Naive B cell (primary cell): ENCODE data around the gene GPBP1. TPM values are rescaled to one million over a fixed set of nuclear protein-coding genes. Genes with fewer than 3 reads are reported as not detected.

Experiments
- ATAC-seq, 2 donors: fragments of 150-1000 bp; cut with Tn5 transposase; 2 replicates each; pipeline ENCODE4 v1.10.0; 2021; ENCODE audit warnings: low read depth in 2 of 2, mild to moderate bottlenecking in 2 of 2, moderate library complexity in 2 of 2
- DNase-seq: peaks from one replicate; pipeline ENCODE4 v3.0.0; 2022
- H3K27ac Mint-ChIP-seq, 6 donors: one replicate each; pipeline ENCODE4 v1.8.0; 2020 to 2022; ENCODE audit warnings: mild to moderate bottlenecking in 6 of 6, mixed read lengths in 6 of 6, moderate library complexity in 5 of 6, inconsistent platforms in 2 of 6
- H3K27me3 Mint-ChIP-seq, 3 donors: one replicate each; pipeline ENCODE4 v1.8.0; 2021 to 2022; ENCODE audit warnings: mixed read lengths in 3 of 3, mild to moderate bottlenecking in 1 of 3
- H3K36me3 Mint-ChIP-seq, 2 donors: one replicate each; pipeline ENCODE4 v1.8.0; 2020 to 2022; ENCODE audit warnings: mixed read lengths in 2 of 2, inconsistent platforms in 1 of 2, mild to moderate bottlenecking in 1 of 2
- H3K4me1 Mint-ChIP-seq, 3 donors: one replicate each; pipeline ENCODE4 v1.8.0; 2020 to 2022; ENCODE audit warnings: mixed read lengths in 3 of 3, inconsistent platforms in 1 of 3, mild to moderate bottlenecking in 1 of 3, moderate library complexity in 1 of 3
- H3K4me3 Mint-ChIP-seq, 8 donors: one replicate each; pipeline ENCODE4 v1.8.0; 2020 to 2022; ENCODE audit warnings: mild to moderate bottlenecking in 8 of 8, mixed read lengths in 8 of 8, moderate library complexity in 8 of 8, inconsistent platforms in 2 of 8
- H3K9me3 Mint-ChIP-seq, 7 donors: one replicate each; pipeline ENCODE4 v1.8.0; 2020 to 2022; ENCODE audit warnings: mixed read lengths in 7 of 7, mild to moderate bottlenecking in 5 of 7, inconsistent platforms in 2 of 7, moderate library complexity in 1 of 7
- polyA plus RNA-seq, 6 donors: library from polyadenylated mRNA; unstranded; fragments of 300-500 nt; fragmentation: Illumina TruSeq; gene quantifications; one replicate each; pipeline ENCODE4 v1.2.3, GENCODE V29; 2021; ENCODE audit warnings: low read depth in 6 of 6

The GPBP1 gene
- polyA plus RNA-seq, 6 donors from 2014 or later = 84.1 to 120 (median 106) TPM

DNA sequence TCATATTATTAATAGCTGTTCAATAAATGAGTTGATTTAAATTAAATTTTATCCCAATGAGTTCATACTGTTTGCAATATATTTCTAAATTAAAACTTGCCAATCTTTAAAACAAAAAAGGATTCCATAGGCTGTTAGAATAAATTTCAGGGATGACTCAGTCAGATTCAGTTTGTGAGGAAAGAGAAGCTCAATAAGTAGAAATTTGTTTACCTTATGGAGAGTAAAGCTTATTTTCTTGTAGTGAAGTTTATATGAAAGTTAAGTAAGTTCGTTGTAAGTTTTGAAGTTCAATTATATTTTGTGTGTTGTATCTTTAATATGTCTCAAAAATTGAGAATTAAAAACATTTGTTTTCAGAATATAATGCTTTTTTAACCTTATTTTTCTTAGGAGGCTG is 29.0 kb downstream of the GPBP1 start:
- H3K9me3 Mint-ChIP-seq = no peaks in the 10 kb centered on the region
- no peaks in the 10 kb centered on the region for H3K27me3 Mint-ChIP-seq
- no peak for DNase-seq
- no peak for ATAC-seq
- H3K27ac Mint-ChIP-seq = peak overlapping the region in 3 of 6 donors; percentile 51 to 61 (median 54)
- H3K36me3 Mint-ChIP-seq = no peaks in the 10 kb centered on the region
- H3K4me3 Mint-ChIP-seq = peak overlapping the region in 1 of 8 donors; percentile 54
- peaks cover 52 to 88% (median 82%) of the 10 kb centered on the region in 3 donors for H3K4me1 Mint-ChIP-seq

DNA sequence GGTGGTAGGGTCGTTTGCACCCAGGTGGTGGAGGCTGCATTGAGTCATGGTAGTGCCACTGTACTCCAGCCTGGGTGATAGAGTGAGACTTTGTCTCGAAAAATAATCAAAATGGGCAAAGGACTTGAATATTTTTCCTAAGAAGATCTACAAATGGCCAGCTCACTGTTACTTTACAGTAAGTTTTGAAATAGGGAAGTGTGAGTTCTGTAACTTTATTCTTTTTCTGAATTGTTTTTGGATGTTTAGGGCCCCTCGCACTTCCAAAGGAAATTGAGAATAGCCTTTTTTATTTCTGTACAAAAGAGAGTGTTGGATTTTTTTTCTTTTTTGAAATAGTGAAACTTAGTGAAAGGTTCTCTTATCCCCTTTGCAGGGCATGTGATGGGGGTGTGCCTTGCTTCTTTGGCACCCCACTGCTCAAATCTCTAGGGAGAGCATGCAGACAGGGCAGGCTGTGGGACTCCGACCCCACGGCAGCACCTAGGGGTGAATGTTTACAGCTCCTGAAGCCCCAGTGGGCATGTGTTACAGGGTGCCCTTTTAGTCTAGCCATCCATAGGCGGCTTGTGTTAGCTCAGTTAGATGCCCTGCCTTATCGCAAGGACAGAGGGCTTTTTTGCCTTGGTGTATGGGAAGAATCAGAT is 33.3 kb downstream of the GPBP1 start:
- no peak for DNase-seq
- no peaks in the 10 kb centered on the region for H3K9me3 Mint-ChIP-seq
- ATAC-seq = peak; percentile 57 to 60
- H3K4me3 Mint-ChIP-seq = peak overlapping the region in 6 of 8 donors; percentile 47 to 83 (median 54)
- H3K4me1 Mint-ChIP-seq = peaks cover 53 to 86% (median 83%) of the 10 kb centered on the region in 3 donors
- H3K36me3 Mint-ChIP-seq = no peaks in the 10 kb centered on the region
- peak overlapping the region in 4 of 6 donors; percentile 76 to 92 (median 87) for H3K27ac Mint-ChIP-seq
- H3K27me3 Mint-ChIP-seq = no peaks in the 10 kb centered on the region

DNA sequence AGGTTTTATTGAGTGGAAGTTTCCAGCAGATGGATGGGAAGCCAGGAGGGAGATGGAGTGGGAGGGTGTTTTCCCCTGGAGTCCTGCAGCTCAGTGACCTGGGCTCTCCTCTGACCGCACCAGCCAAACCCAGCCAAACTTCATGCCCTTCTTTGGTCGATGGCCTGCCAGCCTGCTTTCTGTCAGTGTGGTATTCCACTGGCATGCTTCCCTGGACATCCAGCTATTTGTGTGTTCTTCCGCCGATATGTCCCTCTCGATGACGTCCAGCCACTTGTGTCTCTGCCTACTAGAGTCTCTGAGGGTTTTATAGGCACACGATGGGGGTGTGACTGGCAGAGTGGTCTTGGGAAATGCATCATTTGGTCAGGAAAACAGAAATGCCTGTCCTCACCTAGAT is 33.8 kb downstream of the GPBP1 start:
- Mint-ChIP-seq H3K4me3 (peak overlapping the region in 5 of 8 donors; percentile 47 to 69 (median 52)), H3K4me1 (peaks cover 53 to 83% (median 82%) of the 10 kb centered on the region in 3 donors), H3K9me3 (no peaks in the 10 kb centered on the region), H3K36me3 (no peaks in the 10 kb centered on the region), H3K27me3 (no peaks in the 10 kb centered on the region), H3K27ac (peak overlapping the region in 4 of 6 donors; percentile 64 to 85 (median 74))
- DNase-seq = no peak
- ATAC-seq = no peak

DNA sequence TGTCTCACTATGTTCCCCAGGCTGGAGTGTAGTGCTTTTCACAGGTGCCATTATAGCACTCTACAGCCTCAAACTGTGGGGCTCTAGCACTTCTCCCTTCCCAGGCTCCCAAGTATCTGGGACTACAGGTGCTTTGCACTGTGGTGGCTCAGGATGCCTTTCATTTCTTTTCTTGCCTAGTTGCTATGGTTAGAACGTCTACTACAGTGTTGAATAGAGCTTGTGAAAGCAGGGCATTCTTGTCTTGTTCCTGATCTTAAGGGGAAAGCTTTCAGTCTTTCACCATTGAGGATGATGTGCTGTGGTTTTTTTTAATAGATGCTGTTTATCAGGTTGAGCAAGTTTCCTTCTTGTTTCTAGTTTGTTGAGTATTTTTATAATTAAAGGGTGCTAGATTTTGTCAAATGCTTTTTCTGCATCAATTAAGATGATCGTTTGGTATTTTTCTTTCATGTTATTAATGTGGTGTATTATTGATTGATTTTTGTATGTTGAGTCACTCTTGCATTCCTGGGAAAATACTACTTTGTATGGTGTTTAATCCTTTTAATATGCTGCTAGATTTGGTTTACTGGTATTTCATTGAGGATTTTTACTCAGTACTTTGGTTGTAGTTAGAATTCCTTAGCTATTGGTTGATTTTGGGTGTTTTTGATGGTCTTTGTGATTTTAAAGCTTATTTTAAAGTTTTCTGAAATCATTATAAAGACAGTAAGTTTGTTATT is 35.6 kb downstream of the GPBP1 start:
- DNase-seq = no peak
- Mint-ChIP-seq H3K27ac (peak overlapping the region in 4 of 6 donors; percentile 22 to 83 (median 73)), H3K36me3 (no peaks in the 10 kb centered on the region), H3K27me3 (no peaks in the 10 kb centered on the region), H3K4me1 (peaks cover 50 to 76% (median 68%) of the 10 kb centered on the region in 3 donors), H3K4me3 (peak overlapping the region in 4 of 8 donors; percentile 7 to 57 (median 28)), H3K9me3 (no peaks in the 10 kb centered on the region)
- no peak for ATAC-seq

DNA sequence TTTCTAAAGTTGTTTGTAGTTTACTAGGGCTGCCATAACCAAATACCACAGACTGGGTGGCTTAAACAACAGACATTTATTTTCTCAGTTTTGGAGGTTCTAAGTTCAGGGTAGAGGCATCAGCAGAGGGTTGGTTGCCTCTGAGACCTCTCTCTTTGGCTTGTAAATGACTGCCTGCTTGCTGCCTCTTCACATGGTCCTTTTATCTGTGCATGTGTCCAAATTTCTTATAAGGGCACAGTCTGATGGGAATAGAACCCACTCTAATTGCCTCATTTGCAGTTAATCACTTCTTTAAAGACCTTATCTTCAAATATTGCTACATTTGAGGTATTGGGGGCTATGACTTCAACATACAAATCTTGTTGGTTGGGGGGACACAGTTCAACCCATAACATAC is 36.8 kb downstream of the GPBP1 start:
- no peak for ATAC-seq
- no peak for DNase-seq
- Mint-ChIP-seq H3K36me3 (peaks cover 0 to 6% of the 10 kb centered on the region in 2 donors), H3K4me3 (peak overlapping the region in 1 of 8 donors; percentile 29), H3K27me3 (no peaks in the 10 kb centered on the region), H3K9me3 (no peaks in the 10 kb centered on the region), H3K4me1 (peaks cover 46 to 69% (median 64%) of the 10 kb centered on the region in 3 donors), H3K27ac (peak overlapping the region; percentile 35 to 91 (median 76))

DNA sequence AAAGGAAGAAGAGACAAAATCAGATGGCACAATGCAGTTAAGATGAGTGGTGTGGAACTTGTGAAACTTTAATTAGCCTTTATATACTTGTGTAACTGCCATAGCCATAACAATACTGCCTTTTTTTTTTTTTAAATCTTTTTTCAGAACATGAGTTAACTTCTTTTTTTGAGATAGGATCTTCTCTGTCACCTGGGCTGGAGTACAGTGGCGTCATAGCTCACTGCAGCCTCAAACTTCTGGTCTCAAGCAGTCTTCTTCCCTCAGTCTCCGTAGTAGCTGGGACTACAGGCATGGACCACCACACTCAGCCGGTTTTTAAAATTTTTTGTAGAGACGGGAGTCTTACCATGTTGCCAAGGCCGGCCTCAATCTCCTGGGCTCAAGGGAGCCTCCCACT is 37.2 kb downstream of the GPBP1 start:
- H3K4me1 Mint-ChIP-seq = peaks cover 49 to 66% (median 61%) of the 10 kb centered on the region in 3 donors
- H3K36me3 Mint-ChIP-seq = peaks cover 3 to 7% of the 10 kb centered on the region in 2 donors
- ATAC-seq = peak in 1 of 2 donors; percentile 18
- H3K27ac Mint-ChIP-seq = peak overlapping the region in 2 of 6 donors; percentile 62 to 77
- H3K27me3 Mint-ChIP-seq = no peaks in the 10 kb centered on the region
- no peak overlapping the region for H3K4me3 Mint-ChIP-seq
- no peak for DNase-seq
- H3K9me3 Mint-ChIP-seq = no peaks in the 10 kb centered on the region

DNA sequence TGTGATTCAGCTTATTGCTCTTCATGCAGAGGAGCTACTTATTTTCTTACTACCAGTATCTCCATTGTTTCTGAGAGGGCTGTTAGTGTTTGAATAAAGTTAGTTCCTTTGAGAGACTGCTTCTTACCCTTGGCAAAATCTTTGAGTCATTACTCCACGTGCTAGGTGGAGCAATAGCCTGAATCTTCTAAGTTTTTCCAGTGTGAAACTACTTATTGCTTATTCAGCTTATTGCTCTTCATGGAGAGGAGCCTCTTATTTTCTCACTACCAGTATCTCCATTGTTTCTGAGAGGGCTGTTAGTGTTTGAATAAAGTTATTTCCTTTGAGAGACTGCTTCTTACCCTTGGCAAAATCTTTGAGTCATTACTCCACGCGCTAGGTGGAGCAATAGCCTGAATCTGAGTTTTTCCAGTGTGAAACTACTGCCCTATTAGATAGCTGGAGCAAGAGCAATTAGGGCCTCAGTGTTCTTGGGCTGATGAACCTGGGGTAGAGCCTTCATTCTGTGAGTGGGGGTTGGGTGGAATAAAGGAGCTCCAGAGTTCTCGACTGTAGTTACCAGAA is 41.9 kb downstream of the GPBP1 start:
- DNase-seq = no peak
- peaks cover 27 to 45% (median 27%) of the 10 kb centered on the region in 3 donors for H3K4me1 Mint-ChIP-seq
- H3K27ac Mint-ChIP-seq = peak overlapping the region in 3 of 6 donors; percentile 44 to 77 (median 66)
- no peaks in the 10 kb centered on the region for H3K9me3 Mint-ChIP-seq
- ATAC-seq = no peak
- H3K4me3 Mint-ChIP-seq = no peak overlapping the region
- H3K36me3 Mint-ChIP-seq = peaks cover 7 to 10% of the 10 kb centered on the region in 2 donors
- H3K27me3 Mint-ChIP-seq = no peaks in the 10 kb centered on the region

DNA sequence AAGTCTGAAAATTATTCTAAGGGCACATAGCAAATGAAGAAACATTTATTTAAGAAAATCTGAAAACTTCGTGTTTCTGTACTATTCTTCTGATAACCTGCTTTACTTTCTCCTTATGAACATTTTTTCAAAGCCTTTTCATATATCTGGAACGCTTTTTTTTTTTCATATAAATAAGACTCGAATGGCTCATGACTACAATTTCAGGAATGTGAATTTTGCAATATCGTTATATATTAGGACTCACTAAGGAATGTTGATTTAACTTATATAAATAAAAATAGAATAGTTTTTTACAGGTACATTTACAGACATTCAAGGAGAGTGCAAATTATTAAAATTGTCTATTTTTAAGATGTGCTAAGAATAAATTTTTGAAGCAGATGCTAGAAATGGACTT is 42.9 kb downstream of the GPBP1 start:
- Mint-ChIP-seq H3K4me1 (peaks cover 24 to 46% (median 26%) of the 10 kb centered on the region in 3 donors), H3K27me3 (no peaks in the 10 kb centered on the region), H3K9me3 (no peaks in the 10 kb centered on the region), H3K27ac (peak overlapping the region in 2 of 6 donors; percentile 39 to 67), H3K36me3 (peaks cover 7 to 10% of the 10 kb centered on the region in 2 donors), H3K4me3 (no peak overlapping the region)
- ATAC-seq = no peak
- DNase-seq = no peak

DNA sequence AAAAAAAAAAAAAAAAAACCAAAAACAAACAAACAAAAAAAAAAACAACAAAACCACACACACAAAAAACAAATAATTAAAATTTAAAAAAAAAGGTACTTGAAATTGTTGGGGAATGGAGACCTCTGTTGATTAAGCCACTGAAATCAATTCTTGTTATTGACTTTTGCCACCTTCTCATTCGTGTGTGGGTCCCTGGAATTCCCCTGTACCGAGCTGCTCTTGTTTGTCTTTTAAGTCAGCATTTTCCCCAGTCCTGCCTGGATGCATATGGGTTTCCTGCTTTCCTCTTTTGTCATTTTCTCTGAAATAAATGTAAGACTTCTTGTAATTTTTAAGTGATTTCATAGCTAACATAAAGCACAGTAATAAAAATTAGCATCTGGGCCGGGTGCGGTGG is 45.5 kb downstream of the GPBP1 start:
- Mint-ChIP-seq H3K9me3 (no peaks in the 10 kb centered on the region), H3K4me1 (peaks cover 21 to 37% (median 24%) of the 10 kb centered on the region in 3 donors), H3K27me3 (no peaks in the 10 kb centered on the region), H3K27ac (peak overlapping the region in 5 of 6 donors; percentile 39 to 92 (median 76)), H3K36me3 (peaks cover 7 to 10% of the 10 kb centered on the region in 2 donors), H3K4me3 (no peak overlapping the region)
- peak; percentile 53 to 73 for ATAC-seq
- DNase-seq = no peak

DNA sequence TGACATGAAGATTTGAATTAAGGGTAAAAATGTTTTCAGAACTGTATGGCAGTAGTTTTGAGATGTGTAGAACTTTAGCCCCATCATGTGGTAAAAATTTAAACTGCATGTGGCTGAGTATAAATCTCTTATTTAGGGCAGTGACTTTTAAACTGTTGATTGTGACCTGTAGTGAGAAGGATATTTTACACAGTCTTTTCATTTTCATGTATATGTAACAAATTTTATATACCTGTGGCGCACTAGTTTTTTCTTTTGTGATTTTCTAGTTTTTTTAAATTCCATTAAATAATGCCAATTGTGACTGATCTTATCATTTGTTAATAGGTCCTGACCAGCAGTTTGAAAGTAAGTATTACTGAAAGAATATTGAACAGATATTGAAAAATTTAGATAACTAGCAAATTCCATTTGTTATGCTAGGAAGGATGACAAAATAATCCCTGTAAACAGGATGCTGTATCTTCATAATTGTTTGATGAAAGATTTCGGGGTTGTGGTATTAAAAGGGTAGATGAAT is 47.2 kb downstream of the GPBP1 start:
- H3K36me3 Mint-ChIP-seq = peaks cover 3% of the 10 kb centered on the region in 2 donors
- H3K4me3 Mint-ChIP-seq = no peak overlapping the region

DNA sequence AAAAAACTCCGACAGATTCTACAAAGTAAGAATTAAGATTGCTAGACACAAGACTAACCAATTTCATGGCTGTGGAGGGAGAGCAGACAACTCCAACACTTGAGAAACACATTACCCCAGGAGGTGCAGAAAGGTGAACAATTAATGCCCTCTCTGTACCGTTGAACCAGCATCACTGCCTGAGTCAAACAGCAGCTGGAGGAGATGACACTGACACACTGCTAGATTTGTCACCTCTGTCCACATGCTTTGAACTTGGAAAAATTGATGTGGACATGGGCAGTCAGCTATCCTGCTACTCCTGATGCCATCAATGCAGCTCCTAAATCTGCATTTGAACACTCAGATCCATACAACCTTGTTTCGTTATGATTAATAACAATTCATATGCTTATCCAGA is 51.7 kb downstream of the GPBP1 start:
- Mint-ChIP-seq H3K4me1 (peaks cover 18 to 27% (median 24%) of the 10 kb centered on the region in 3 donors), H3K4me3 (no peak overlapping the region), H3K9me3 (no peaks in the 10 kb centered on the region), H3K27me3 (no peaks in the 10 kb centered on the region), H3K36me3 (no peaks in the 10 kb centered on the region), H3K27ac (peak overlapping the region in 2 of 6 donors; percentile 32 to 66)
- DNase-seq (no peak), ATAC-seq (no peak)

More for the DNA sequence above, 47.2 kb downstream of the GPBP1 start:
- peaks cover 16 to 36% (median 20%) of the 10 kb centered on the region in 3 donors for H3K4me1 Mint-ChIP-seq
- peak; percentile 63 for DNase-seq
- peak; percentile 70 to 77 for ATAC-seq
- H3K9me3 Mint-ChIP-seq = no peaks in the 10 kb centered on the region
- no peaks in the 10 kb centered on the region for H3K27me3 Mint-ChIP-seq
- H3K27ac Mint-ChIP-seq = peak overlapping the region; percentile 80 to 91 (median 90)

DNA sequence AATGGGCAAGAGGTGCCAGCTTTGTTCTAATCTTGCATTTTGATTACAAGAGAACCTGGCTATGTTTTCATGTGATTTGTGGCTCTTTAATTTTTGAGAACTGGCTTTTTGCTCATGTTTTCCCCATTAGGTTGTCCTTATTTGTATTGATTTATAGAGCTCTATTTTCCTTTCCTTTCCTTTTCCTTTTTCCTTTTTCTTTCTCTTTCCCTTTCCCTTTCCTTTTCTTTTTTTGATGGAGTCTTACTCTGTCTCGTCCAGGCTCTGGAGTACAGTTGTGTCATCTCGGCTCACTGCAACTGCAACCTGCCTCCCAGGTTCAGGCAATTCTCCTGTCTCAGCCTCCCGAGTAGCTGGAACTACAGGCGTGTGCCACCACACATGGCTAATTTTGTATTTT is 55.5 kb downstream of the GPBP1 start:
- no peaks in the 10 kb centered on the region for H3K27me3 Mint-ChIP-seq

DNA sequence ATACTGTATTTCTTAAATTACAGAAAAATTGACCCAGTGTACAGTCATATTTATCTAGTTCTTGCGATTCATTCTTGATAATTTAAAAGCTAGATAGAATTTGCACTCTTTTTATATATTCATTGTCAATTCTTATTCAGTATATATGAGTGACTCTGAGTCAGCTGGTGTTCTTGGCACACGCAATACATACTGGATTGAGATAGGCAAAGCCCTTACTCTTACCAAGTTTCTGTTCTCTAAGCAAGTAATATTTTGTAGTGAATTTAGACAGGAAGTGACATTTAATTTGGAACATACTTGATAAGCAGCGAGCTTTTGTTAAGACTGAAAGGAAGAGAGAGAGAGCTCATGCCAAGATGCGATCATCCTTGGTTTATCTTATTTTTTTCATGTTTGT is 57.7 kb downstream of the GPBP1 start:
- H3K4me3 Mint-ChIP-seq = no peak overlapping the region
- no peaks in the 10 kb centered on the region for H3K27me3 Mint-ChIP-seq
- H3K36me3 Mint-ChIP-seq = peaks cover 17 to 25% of the 10 kb centered on the region in 2 donors
- ATAC-seq (no peak), DNase-seq (no peak)
- no peaks in the 10 kb centered on the region for H3K9me3 Mint-ChIP-seq
- peaks cover 19 to 31% (median 24%) of the 10 kb centered on the region in 3 donors for H3K4me1 Mint-ChIP-seq
- H3K27ac Mint-ChIP-seq = peak overlapping the region in 2 of 6 donors; percentile 24 to 78

More for the DNA sequence above, 55.5 kb downstream of the GPBP1 start:
- peaks cover 19 to 37% (median 26%) of the 10 kb centered on the region in 3 donors for H3K4me1 Mint-ChIP-seq
- ATAC-seq (no peak), DNase-seq (no peak)
- no peaks in the 10 kb centered on the region for H3K9me3 Mint-ChIP-seq
- H3K27ac Mint-ChIP-seq = peak overlapping the region in 2 of 6 donors; percentile 53 to 66
- H3K4me3 Mint-ChIP-seq = no peak overlapping the region
- H3K36me3 Mint-ChIP-seq = peaks cover 17 to 25% of the 10 kb centered on the region in 2 donors
